Daoy (cell line): ENCODE measurements around the gene TMBIM1. TPM values are rescaled to one million over a fixed set of nuclear protein-coding genes. Genes with fewer than 3 reads are reported as not detected.

ENCODE experiments used
- DNase-seq: peaks from one replicate; pipeline ENCODE4 v3.0.0-alpha.2; 2015; ENCODE audit warnings: low read depth
- total RNA-seq: library from RNA; depleted of rRNA; stranded (reverse); fragments of >200 nt; shearing (Covaris generic); gene quantifications from 2 replicates; pipeline ENCODE4 v1.2.3, GENCODE V29; 2014

TMBIM1 gene
- total RNA-seq, 1 experiment from 2014 or later, result 39.1 TPM

DNA sequence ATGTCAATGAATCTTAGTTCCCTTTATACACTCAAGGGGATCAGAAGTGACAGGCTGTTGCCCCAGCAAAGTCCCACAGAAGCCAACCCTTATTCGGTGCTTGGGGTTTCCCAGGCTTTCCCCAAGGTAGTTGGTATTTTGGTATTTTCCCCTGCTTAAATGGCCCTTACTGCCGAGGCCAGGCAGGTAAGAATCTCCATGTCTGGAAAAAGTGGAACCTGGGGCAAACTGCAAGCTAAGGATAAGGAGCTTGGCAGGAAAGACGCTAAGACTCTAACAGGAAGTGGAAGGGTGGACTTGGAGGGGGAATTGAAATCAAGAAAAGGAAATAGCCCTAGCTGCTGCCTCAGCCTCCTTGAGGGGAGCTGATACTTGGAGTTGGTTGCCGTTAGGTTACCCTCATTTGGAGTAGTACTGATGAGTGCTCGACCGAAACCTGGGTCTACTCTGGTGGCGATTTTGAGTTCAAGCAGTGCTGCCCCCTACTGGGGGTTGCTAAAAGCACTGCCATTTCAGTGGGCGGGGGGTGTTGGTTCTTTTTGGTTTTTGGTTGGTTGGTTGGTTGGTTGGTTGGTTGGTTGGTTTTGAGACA is 34.8 kb downstream of the TMBIM1 start:
- peak; percentile 43 for DNase-seq

DNA sequence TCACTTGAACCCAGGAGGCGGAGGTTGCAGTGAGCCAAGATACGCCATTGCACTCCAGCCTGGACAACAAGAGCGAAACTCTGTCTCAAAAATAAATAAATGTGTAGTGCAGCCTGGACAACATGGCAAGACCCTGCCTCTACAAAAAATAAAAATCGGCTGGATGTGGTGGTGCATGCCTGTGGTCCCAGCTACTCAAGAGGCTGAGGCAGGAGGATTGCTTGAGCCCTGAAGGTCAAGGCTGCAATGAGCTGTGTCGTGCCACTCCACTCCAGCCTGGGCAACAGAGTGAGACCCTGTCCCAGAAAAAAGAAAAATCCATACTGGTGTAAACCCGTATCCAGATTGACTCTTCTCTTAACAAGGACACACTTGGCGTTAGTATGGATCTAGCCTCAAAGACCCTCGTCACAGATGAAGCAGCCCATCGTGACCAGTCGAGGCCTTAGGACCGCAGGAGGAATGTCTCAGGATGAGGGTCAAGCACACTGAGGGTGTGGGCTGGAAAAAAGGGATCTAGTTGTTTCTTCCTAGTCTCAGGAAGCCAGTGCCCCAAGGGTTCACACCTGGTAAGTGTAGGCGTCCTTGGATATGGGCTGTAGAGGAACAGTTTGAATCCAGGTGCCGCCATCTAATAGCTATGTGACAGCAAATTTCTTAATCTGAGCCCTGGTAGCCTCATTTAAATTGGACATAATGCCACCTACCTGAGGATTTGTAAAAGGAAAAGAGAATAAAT is 35.5 kb downstream of the TMBIM1 start:
- no peak for DNase-seq

DNA sequence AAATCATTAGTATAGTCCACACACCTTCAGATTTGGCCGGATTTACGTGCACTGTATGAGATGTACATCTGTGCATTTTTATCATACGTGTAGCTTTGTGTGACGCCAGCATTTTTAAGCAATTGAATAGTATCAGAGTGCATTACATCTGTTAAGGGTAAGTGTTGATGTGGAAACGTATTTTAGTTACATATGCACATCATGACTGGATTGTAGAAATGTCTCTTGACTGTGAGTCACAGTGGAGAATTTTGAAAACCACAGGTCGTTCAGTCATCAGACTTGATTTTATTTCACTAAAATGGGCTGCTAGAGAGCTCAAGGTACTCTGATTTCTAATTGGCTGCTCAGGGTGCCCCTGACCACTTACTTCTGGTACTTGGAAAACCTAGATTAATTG is 36.9 kb downstream of the TMBIM1 start:
- DNase-seq, result no peak

DNA sequence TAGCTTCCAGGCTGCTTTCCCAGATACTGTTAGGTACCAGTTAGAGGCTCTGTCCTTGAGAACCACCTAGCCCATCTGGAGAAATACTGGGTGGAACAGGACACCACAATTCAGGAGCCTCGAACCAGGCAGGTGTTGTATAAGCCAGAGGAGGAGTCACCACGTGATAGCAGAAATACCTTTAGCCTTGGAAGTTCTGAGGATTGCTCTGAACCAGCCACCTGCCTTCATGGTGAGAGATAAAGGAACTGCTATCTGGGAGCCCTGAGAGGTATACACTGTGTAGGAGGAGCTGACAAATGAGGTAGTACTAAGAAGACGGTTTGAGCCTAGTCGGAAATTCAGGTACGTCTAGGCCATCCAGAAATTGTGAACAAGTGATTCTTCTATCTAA is 39.1 kb downstream of the TMBIM1 start:
- DNase-seq, result no peak

DNA sequence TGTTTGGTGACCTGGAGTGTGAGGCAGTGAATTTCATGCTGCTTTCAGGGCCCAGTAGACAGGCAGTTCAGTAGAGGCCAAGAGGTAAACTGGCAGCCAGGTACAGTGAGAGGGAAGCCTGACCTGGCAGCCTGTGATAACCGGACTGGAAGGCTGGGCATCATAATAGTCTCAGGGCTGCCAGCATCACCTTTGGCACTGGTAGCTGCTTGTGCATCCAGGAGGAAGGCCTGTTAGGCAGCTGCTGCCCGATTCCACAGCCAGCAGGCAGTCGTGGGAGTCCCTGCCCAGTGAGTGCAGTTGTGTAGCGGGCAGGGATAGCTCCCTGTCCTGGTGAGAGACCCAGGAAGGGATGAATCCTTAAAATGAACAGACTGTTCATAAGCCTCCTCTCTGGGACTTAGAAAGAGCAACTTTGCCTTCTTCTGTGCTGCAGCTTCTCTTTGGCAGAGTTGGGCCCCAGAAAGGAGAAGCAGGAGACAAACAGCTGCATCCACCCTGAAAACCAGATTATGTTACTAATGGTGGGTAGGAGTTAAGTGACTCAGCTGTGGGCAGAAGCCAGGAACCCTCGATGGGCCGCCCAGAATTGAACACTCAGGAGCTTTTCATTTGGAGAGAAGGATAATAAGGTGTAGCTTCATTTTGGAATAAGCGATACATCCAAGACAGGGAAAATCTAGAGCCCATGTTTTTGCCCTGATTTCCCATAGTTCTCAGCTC is 39.6 kb downstream of the TMBIM1 start:
- no peak for DNase-seq

DNA sequence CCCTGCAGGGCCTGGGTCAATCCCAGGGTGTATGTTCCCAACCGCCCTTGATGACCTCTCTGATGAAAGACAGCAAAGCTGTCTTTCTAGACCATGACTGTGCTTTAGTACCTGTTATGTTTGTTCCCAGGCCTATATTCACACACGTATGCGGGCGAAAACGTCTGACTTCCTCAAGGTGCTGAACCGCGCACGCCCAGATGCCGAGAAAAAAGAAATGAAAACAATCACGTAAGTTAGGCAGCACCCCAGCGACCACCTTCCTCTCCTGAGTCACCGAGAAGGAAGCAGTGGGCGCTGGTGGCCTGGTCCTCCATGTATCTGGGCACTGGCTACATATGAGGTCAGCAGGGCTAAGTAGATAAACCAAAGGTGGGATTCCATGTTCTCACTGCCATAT is 42.6 kb downstream of the TMBIM1 start:
- DNase-seq, result no peak

DNA sequence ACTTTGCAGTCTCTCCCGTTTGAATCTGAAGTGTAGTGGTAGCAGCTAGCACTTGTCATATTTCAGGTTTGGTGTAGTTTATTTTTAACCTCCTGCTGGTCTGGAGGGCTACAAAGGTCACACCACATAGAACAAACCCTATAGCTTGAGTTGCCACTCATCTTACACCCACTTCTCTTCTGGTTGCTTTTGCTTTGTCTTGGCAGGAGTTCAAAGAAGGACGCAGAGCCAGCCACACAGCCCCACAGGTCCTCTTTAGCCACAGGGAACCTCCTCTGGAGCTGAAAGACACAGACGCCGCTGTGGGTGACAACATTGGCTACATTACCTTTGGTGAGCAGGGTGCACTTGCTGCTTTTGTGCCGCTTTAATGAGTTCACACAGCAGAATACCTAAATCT is 47.1 kb downstream of the TMBIM1 start:
- no peak for DNase-seq

DNA sequence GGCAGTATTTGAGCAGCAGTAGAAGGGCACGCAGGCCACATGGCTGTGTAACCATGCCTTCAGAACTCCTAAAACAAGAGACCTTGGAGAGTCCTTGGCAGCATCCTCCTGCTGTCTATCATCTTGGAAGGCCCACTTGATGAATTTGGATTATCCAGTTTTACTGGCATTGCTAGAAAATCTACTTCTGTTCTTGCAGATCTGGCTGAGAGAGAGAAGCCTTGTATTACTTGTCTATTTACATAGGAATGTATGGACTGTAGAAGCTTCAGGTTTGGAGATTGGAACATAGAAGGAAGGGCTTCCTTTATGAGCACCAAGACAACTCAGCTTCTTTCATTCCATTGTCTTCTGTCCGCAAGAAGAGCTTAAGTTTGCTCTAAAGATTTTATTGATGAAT is 47.6 kb downstream of the TMBIM1 start:
- no peak for DNase-seq

DNA sequence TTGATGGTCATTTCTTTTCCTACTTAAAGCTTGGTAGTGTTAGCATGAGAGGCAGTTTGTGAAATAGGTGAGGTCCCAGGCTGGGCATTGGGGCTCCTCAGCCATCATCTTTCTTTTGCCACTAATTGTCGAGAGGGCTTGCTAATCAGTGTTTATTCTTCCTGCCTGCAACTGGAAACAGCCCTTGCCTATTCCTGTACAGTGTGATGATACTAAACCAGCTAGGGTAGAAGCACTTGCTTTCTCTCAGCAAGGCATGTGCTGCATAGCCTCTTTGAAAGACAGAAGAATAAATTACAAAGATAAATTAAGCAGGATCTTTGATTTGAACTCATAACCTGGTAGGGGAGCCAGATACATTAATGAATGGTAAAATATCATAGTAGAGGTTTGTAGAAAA is 48.1 kb downstream of the TMBIM1 start:
- DNase-seq, result no peak

DNA sequence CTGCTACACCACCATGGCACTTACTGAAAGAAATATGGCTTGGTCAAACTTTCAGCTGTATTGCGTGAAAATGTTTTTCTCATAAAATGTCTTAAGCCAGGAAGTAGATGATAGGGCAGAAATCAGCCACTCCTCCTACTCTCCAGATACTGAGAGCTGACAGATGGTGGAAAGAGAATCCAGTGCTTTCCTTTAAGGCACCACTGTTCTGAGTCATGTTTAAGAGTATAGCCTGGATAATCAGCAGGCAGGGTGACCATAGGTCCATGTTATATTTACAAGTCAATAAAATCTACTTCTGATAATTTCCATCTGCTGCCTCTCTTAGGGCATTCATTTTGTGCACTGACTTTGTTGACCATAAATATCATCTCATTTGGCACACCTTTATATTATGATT is 53.4 kb downstream of the TMBIM1 start:
- DNase-seq, result no peak

DNA sequence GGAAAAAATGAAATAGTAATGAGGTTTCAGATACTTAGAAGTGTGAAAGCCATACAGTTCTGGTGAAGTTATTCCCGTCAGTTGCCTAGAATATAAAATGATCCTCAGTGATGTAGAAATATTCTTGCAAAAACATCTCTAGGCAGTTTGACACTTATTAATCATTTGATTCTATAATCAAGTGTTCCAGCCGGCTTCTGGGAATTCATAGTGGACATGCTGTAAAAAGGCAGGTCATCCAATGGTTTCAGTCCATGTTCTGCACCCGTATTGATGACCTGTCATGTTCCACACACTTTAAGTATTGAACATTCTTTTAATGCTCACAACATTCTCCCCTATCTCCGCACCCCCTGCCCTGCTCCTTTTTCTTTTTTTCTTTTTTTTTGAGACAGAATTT is 55.5 kb downstream of the TMBIM1 start:
- DNase-seq, result no peak

DNA sequence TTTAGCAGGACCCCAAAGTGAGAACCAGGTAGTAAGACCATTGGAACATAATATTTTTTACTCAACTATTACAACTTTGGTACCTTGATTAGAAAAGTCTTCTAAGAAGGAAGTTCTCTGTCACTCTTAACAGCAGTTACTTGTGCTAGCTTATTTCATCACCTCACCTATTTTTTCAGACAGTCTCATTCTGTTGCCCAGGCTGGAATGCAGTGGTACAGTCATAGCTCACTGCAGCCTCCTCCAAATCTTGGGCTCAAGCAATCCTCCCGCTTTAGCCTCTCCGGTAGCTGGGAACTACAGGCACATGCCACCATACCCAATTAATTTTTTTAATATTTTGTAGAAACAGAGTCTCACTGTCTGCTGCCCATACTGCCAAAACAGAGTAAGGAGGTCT is 57.3 kb downstream of the TMBIM1 start:
- DNase-seq, result no peak

DNA sequence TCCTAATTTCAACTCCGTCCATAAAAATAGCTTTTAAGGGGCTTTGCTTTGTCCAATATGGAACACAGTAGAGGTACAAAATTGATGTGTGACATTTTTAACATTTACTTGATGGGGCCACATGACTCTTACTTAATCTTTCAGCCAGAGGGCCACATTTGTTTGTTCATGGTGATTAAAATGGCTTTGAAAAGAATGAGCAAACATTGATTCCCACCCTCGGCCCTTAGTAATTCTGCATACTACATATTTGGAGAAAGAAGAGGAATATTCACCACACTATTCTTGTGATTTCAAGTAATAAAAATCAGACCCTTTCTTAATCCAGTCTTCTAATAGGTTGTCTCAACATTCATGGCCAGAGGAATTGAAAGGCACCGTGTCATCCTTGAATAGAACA is 57.8 kb downstream of the TMBIM1 start:
- no peak for DNase-seq

DNA sequence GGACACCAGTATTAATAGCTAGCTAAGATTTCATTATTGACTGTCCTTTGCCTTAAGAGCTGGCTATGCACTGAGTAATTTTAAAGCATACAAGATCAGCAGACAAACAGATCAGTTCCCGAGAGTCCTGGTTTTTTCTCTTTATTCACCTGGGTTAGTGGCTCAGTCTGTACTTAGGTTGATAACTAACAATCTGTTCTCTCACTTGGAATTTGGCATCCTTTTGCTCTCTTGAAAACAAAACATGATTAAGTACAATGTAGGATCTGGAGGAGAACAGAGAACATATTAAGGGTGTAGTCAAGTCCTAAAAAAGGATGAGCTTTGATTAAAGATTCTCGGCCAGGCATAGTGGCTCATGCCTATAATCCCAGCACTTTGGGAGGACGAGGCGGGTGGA is 58.8 kb downstream of the TMBIM1 start:
- no peak for DNase-seq

DNA sequence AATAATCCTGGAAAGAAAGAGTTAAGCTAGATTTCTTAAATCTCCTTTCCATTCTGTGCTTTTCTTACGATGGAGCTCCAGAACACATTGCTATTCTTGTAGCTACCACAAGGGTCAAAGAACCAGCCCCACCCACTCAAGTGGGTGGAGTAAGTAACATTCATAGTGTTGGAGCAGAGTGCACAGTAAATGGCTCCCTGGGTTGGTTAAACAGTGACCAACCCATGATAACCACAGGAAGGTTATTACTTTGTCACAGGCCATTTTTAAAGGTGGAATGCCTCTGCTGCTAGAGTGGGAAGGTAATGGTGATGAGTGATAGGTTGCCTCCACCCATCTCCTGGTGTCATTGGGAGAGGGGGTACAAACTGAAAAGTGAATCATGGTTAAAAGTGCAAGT is 61.4 kb downstream of the TMBIM1 start:
- no peak for DNase-seq

DNA sequence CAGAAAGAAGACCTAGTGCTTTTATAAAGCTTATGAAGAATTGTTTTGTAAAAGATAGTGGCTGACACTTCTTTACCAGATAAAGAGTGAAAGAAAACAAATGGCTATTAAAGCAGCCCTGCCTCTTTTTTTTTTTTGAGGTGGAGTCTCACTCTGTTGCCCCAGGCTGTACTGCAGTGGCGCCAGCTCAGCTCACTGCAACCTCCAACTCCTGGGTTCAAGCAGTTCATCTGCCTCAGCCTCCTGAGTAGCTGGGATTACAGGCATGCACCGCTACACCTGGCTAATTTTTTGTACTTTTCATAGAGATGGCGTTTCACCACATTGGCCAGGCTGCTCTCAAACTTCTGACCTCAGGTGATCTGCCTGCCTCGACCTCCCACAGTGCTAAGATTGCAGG is 62.5 kb downstream of the TMBIM1 start:
- DNase-seq, result peak; percentile 83

DNA sequence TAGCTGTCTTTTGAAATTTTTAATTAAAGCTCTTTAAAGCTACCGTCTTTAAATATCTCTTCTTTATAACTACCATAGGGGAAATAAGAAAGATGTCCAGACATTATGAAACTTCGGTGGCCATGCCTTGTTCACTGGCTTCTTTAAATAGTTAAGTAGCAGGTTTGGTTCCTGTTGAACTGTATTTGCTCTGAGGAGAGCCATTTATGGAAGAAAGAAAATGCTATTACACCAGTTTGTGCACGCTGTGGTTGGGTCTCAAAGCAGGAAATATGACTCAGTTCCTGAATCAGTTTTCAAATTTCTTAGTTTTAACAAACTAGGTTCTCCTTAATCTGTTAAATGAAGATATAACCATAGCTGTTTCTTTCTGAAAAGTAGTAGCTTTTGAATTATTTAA is 63.1 kb downstream of the TMBIM1 start:
- DNase-seq, result peak; percentile 74

DNA sequence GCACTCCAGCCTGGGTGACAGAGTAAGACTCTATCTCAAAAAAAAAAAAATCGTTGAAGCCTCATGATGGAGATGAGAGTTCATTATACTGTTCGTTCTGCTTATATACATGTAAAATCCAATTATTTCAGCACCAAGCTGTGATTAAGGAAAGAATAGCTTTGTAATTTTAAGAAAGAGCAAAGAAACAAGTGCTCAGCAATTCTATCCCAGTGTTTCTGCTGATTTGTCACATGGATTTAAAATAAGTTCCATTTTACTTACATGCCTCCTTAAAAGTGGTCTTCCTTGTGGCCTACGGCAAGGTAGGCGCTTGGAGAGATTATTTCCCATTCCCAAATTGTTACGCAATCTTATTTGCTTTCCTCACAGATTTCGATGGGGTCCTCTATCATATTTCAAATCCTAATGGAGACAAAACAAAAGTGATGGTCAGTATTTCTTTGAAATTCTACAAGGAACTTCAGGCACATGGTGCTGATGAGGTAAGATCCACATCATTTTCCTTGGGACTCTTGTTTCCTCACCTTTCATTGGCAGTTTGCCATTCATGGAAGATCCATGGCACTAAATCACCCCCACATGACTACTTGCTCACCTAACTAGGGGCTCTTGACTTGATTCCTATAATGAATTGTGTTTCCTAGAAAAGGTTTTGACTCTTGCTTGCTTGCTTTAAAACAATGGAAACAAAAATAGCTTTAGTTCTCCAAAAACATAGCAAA is 63.8 kb downstream of the TMBIM1 start:
- peak; percentile 20 for DNase-seq

DNA sequence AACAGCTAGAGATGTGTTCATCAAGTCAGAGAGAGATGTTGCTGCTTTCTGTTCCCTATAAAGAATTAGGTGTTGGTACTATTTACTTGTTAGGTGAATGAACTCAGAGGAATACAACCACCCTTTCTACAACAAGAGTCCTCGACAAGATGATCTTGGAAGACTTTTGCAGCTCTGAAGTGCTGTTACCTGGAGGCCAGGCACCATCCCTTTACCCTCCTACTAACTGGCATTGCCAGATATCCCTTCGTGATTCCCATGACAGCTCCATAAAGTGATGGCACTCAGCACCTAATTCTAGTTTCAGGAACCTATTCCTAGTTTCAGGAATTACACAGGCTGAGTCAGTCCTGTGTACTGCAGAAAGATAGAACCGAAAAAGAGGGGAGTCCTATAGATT is 65.4 kb downstream of the TMBIM1 start:
- no peak for DNase-seq
